ENCODE data around the gene PRAME.

DNA sequence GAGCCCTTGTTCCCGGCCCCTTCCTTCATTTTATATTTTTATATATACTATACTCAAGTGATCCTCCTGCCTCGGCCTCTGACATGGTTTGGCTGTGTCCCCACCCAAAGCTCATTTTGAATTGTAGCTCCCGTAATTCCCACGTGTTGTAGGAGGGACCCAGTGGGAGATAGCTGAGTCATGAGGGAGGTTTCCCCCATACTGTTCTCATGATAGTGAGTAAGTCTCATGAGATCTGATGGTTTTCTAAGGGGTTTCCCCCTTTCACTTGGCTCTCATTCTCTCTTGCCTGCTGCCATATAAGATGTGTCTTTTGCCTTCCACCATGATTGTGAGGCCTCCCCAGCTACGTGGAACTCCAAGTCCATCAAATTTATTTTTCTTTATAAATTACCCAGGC is 31.8 kb downstream of the PRAME start:
- no peak for TF ChIP-seq POLR2AphosphoS5 (IDR thresholded peaks at IDR 0.05)
- TF ChIP-seq, protein P1, sequence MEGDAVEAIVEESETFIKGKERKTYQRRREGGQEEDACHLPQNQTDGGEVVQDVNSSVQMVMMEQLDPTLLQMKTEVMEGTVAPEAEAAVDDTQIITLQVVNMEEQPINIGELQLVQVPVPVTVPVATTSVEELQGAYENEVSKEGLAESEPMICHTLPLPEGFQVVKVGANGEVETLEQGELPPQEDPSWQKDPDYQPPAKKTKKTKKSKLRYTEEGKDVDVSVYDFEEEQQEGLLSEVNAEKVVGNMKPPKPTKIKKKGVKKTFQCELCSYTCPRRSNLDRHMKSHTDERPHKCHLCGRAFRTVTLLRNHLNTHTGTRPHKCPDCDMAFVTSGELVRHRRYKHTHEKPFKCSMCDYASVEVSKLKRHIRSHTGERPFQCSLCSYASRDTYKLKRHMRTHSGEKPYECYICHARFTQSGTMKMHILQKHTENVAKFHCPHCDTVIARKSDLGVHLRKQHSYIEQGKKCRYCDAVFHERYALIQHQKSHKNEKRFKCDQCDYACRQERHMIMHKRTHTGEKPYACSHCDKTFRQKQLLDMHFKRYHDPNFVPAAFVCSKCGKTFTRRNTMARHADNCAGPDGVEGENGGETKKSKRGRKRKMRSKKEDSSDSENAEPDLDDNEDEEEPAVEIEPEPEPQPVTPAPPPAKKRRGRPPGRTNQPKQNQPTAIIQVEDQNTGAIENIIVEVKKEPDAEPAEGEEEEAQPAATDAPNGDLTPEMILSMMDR (IDR thresholded peaks at IDR 0.05), result no peak
- TF ChIP-seq POLR2A (IDR thresholded peaks at IDR 0.05), result no peak

Measured in breast epithelium (tissue), 3 donors.